Left cardiac atrium (tissue), 4 donors: Measurements from ENCODE around the gene SMS. TPM values are rescaled to one million over a fixed set of nuclear protein-coding genes. Genes with fewer than 3 reads are reported as not detected.

Experiments used
- ATAC-seq, 2 donors: fragments of 200-7000 bp; cut with Tn5 transposase; one replicate each; pipeline ENCODE4 v1.9.1; 2020; ENCODE audit warnings: mild to moderate bottlenecking in 2 of 2, moderate library complexity in 2 of 2
- DNase-seq: peaks from one replicate; pipeline ENCODE4 v3.0.0-alpha.2; 2020
- intact Hi-C, 2 donors: fragments of 100-400 bp; cut with DNase I; formaldehyde crosslinking; loops; one replicate each; pipeline versions ENCODE4 v1.14.1 to v1.15.1; 2022 to 2023
- total RNA-seq, 2 donors: library from RNA; stranded (reverse); fragmentation: NEBNext Ultra II Directional; extraction: Animal tissue kit (Norgen Biotek cat#: 25700); gene quantifications; one replicate each; pipeline ENCODE4 v1.2.1, GENCODE V29; 2021
- donor health status: DM: no; HTN: yes; CAD: no.
- donor health status: DM: no; HTN: yes; CAD: no; lungs with severe emphysema.
- donor health status: DM: yes; HTN: yes; CAD: no.
- donor health status: Dilated cardiomyopathy.

Gene SMS
- total RNA-seq, 2 donors from 2014 or later, result 49.0 to 64.7 TPM

GRCh38 chrX:22021751-22022324 lies 81.3 kb downstream of the SMS start:
- DNase-seq, result no peak
- ATAC-seq, result no peak
- intact Hi-C loops, result no loop called here

GRCh38 chrX:22024577-22024976 lies 84.1 kb downstream of the SMS start:
- intact Hi-C loops, result no loop called here
- ATAC-seq, result no peak
- DNase-seq, result no peak

GRCh38 chrX:22025751-22026150 lies 85.2 kb downstream of the SMS start:
- intact Hi-C loops, result no loop called here
- DNase-seq, result no peak
- ATAC-seq, result no peak

GRCh38 chrX:22026731-22027130 lies 86.2 kb downstream of the SMS start:
- DNase-seq, result no peak
- no peak for ATAC-seq
- intact Hi-C loops, result no loop called here

- DNase-seq, result no peak
- no peak for ATAC-seq
- intact Hi-C loops, result no loop called here
These were observed 91.6 kb downstream of the SMS start, which contains the start of gene PHEX for GRCh38 chrX:22032084-22032483. Gene PHEX, plus strand, starts transcription at chrX:22032325. Its CDS starts 681 bp downstream, at chrX:22033006.

- no peak for DNase-seq
- intact Hi-C loops, result no loop called here
- ATAC-seq, result no peak
These were observed 92.0 kb downstream of the SMS start for GRCh38 chrX:22032506-22032905.

GRCh38 chrX:22033818-22034217 lies 93.3 kb downstream of the SMS start:
- intact Hi-C loops, result no loop called here
- ATAC-seq (no peak), DNase-seq (no peak)

- intact Hi-C loops, result no loop called here
- no peak for ATAC-seq
- DNase-seq, result no peak
These were observed 94.7 kb downstream of the SMS start for GRCh38 chrX:22035236-22035635.

GRCh38 chrX:22037225-22037624 lies 96.7 kb downstream of the SMS start:
- ATAC-seq (no peak), DNase-seq (no peak)
- intact Hi-C loops, result no loop called here

- DNase-seq (no peak), ATAC-seq (no peak)
- intact Hi-C loops, result no loop called here
These were observed 97.5 kb downstream of the SMS start for GRCh38 chrX:22037911-22038537.

- ATAC-seq (no peak), DNase-seq (no peak)
- intact Hi-C loops, result no loop called here
These were observed 99.0 kb downstream of the SMS start for GRCh38 chrX:22039541-22039940.

GRCh38 chrX:22040184-22040583 lies 99.7 kb downstream of the SMS start:
- intact Hi-C loops, result no loop called here
- no peak for ATAC-seq
- no peak for DNase-seq

- intact Hi-C loops, result no loop called here
- ATAC-seq (no peak), DNase-seq (no peak)
These were observed 101.5 kb downstream of the SMS start for GRCh38 chrX:22041907-22042530.

- intact Hi-C loops, result no loop called here
- no peak for DNase-seq
- ATAC-seq, result no peak
These were observed 103.4 kb downstream of the SMS start for GRCh38 chrX:22043872-22044271.

Other genes starting within 250 kb of the SMS start
- gene SMPX, start 182.6 kb upstream of the SMS start, total RNA-seq, result 100 to 1,000 TPM; 372 to 401 TPM
- 10 to 100 TPM in 1 of 2 donors, 1 to 10 TPM in 1; 8.8 to 12.5 TPM for gene MBTPS2, start 101.1 kb upstream of the SMS start, total RNA-seq
- under 1 TPM; 0.35 to 0.79 TPM for gene YY2, start 84.7 kb upstream of the SMS start, total RNA-seq
- under 1 TPM in 1 of 2 donors, not detected in 1; 0.29 TPM for gene PHEX, start 91.6 kb downstream of the SMS start, total RNA-seq